HT1080 (cell line): ENCODE data around the gene SDK1. TPM values are rescaled to one million over a fixed set of nuclear protein-coding genes. Genes with fewer than 3 reads are reported as not detected.
A peak's percentile ranks its signal among the peaks of the same experiment; 100 is the strongest.
"Not testable (repeated sequence)": the region's sequence is repeated elsewhere in the genome, so short reads cannot be mapped to it uniquely, and the experiment has no call there.

Experiments
- DNase-seq: peaks from one replicate; pipeline ENCODE4 v3.0.0-alpha.2; 2015; ENCODE audit warnings: low read depth
- total RNA-seq: library from RNA; depleted of rRNA; stranded (reverse); fragments of >200 nt; shearing (Covaris generic); gene quantifications from 2 replicates; pipeline ENCODE4 v1.2.3, GENCODE V29; 2014

SDK1 gene
- total RNA-seq, 1 experiment from 2014 or later: 1.2 TPM

- no peak for DNase-seq
Measured at GRCh38 chr7:4260867-4261600, 960.0 kb downstream of the SDK1 start.

GRCh38 chr7:4261601-4261960 is 960.5 kb downstream of the SDK1 start:
- DNase-seq: no peak

- not testable (repeated sequence) for DNase-seq
Measured at GRCh38 chr7:4264206-4264605, 963.2 kb downstream of the SDK1 start.

GRCh38 chr7:4265066-4265465 is 964.0 kb downstream of the SDK1 start:
- no peak for DNase-seq

GRCh38 chr7:4265676-4266075 is 964.6 kb downstream of the SDK1 start:
- no peak for DNase-seq

- no peak for DNase-seq
Measured at GRCh38 chr7:4266270-4267040, 965.4 kb downstream of the SDK1 start.

GRCh38 chr7:4267341-4268039 is 966.4 kb downstream of the SDK1 start:
- DNase-seq: no peak

GRCh38 chr7:4268040-4268965 is 967.3 kb downstream of the SDK1 start:
- peak; percentile 32 for DNase-seq

- DNase-seq: no peak
Measured at GRCh38 chr7:4269086-4269485, 968.0 kb downstream of the SDK1 start.

GRCh38 chr7:4269746-4270145 is 968.7 kb downstream of the SDK1 start:
- DNase-seq: no peak

GRCh38 chr7:4270268-4270667 is 969.2 kb downstream of the SDK1 start:
- no peak for DNase-seq

- DNase-seq: no peak
Measured at GRCh38 chr7:4270941-4271715, 970.1 kb downstream of the SDK1 start.

GRCh38 chr7:4271716-4272015 is 970.6 kb downstream of the SDK1 start:
- no peak for DNase-seq

- no peak for DNase-seq
Measured at GRCh38 chr7:4272141-4272540, 971.1 kb downstream of the SDK1 start.

GRCh38 chr7:4273566-4274230 is 972.6 kb downstream of the SDK1 start:
- DNase-seq: no peak

- no peak for DNase-seq
Measured at GRCh38 chr7:4274286-4274685, 973.2 kb downstream of the SDK1 start.

- no peak for DNase-seq
Measured at GRCh38 chr7:4277936-4278335, 976.9 kb downstream of the SDK1 start.

GRCh38 chr7:4279216-4279615 is 978.2 kb downstream of the SDK1 start:
- no peak for DNase-seq

- no peak for DNase-seq
Measured at GRCh38 chr7:4281231-4281993, 980.4 kb downstream of the SDK1 start.
